Cerebellar nuclear complex (tissue), 1 donor: ENCODE measurements around the gene HCRT.
"Not testable (repeated sequence)": the region's sequence is repeated elsewhere in the genome, so short reads cannot be mapped to it uniquely, and the experiment has no call there.

Source experiments
- DNase-seq, 2 experiments: peaks; one replicate each; lab custom pipeline; 2025; lab: John Stamatoyannopoulos, UW

HCRT gene, protein sequence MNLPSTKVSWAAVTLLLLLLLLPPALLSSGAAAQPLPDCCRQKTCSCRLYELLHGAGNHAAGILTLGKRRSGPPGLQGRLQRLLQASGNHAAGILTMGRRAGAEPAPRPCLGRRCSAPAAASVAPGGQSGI

DNA sequence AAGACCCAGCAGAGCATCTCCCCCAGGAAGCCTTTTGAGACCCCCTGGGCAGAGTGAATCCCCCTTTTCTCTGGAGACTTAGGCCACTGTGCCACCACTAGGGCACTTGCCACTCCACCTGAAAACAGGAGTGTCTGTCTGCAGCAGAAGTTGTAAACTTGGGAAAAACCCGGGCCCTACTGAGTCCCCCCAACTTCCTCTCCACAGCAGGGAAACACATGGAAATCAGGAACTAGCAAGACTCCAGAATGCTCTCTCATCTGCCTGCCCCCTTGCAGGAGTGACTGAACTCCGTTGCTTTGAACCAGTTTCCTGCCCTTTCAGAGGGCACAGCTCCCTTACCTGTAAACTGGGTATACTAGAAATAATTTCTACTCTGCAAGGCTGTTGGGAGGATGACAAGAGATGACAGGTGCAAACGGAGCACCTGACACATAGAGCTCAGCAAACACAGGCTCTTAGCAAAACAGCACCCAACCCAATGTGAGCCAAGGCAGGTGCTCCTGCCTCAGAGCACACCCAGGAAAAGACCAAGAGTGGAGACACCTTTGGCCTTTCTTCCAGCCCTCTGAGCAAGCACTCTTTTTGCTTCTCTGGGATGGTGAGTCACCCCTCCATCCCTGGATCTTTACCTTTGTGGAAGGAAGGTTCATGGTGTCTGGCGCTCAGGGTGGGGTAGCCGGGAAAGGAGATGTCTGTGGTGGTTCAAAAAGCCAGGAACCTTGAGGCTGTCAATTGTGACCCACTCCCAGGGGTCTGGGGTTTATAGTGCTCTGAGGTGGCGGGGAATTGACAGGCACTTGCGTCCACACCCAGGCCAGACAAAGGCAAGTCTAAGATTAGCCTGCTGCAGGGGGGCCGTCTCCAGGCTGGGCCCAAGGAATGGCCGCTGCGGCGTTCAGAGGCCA, at the start of gene HCRT:
HCRT (minus strand) TSS at position 740 of the 908 bp plus-strand sequence; CDS start at position 653, 87 bp downstream.
- DNase-seq, result no peak

DNA sequence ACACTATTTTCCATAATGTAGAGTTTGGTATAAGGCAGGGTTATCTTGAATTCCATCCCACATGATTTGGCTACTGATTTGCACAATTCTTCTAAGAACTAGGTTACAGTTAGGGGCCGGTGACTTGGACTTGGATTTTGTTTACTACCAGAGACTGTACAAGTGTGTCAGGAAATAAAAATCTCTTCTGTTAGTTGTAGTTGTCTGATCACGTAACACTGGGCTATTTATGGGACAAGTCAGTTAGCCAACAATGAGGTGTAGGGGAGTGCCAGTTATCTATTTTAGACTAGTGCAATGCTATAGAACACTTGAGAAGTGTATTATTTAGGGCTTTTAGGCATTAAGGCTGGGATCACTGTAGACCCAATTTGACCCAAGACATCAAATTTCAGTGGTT, 48.7 kb upstream of the HCRT start:
- no peak for DNase-seq

DNA sequence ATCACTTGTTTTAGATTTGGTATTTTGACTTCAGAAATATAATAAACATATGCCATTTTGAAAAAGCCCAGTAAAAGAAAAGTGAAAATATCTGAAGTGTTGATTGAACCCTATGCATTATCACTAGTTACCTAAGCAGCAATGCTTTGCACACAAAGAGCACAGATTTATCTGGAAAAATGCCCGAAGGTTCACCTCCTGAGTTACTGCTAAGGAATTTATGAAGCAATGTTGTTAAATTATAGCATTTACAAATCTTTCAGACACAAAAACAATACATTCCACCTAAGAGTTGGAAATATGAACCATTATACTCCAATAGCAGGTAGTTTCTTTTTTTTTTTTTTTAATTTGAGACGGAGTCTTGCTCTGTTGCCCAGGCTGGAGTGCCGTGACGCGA, 47.9 kb upstream of the HCRT start:
- no peak for DNase-seq

DNA sequence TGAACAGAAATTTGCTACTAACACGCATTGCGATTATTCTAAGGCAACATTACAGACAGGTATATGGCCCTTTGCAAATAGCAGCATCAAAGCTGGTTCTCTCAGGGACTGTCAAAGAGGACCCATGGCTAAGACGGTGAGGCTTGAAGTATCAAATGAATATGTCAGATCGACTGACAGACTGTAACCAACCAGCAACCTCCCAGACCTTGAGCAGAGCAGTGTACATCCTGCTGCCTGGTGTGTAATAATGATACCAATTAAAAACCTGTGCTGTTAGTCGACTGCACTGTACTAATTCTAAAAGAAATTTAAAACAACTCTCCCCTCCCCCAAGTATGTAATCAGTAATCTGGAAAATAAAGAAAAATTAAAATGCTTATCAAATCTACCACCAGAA, 45.0 kb upstream of the HCRT start:
- no peak for DNase-seq

DNA sequence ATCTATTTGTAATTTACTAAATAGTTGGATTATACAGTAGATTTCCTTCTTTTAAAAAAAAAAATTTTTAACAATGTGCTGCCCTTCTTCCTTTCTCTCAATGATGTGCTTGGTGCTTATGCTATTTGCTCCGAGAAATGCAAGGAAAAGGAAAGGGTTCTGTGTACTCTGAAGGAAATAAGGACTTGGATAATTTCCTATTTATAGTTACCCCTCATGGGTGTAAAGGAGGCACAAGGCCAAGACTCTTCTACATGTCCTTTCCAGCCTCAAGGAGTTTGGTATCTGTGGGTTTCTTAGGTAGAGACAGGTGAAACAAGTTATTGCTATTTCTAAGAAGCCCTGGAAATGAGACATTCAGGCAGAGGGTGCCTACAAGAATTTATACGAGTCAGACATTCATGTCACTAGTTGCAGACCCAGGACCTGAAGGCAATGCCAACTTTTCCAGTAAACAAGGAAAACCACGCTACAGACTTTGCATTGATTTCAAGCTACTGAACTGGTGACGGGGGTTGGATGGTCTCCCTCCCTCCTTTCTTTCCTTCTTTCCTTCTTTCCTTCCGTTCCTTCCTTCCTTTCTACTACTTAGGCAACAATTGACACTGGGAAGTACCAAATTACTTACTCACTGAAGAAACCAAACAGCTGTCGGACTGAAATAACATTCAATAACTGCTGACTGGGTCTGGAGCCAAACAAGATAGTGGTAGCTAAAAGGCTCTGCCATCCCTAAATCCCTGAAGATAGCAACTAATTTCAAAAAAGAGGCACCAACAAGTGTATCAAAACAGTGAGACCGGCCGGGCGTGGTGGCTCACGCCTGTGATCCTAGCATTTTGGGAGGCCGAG, 42.8 kb upstream of the HCRT start:
- DNase-seq, result no peak

DNA sequence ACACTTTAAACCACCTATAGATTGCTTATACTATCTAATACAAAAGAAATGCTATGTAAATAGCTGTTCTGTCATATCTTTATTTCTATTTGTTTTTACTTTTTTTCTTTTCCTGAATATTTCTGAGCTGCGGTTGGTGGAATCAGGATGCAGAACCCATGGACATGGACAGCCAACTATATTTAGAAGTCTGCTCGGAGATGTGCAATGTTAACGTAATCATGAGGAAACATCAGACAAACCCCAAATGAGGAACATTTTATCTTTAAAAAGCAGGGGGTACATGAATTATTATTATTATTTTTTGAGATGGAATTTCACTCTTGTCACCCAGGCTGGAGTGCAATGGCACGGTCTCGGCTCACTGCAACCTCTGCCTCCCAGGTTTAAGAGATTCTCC, 40.4 kb upstream of the HCRT start:
- no peak for DNase-seq

DNA sequence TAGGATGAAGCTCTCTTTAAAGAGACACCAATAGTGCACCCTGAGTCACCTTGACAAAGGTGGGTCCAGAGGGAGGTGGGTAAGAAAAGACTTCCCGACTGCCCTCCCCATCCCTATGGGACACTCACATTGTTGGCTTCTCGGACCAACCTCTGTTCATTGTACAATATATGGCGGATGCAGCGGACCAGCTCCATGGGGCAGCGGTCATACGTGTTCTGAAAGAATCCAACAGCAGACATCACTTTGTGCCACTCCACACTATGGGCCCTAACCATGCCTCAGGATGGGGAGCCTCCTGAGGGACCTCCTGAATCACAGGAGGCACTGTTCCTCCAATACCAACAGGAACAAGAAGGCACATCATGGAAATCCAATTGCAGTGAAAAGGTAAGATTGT, 39.4 kb upstream of the HCRT start:
- DNase-seq, result no peak

DNA sequence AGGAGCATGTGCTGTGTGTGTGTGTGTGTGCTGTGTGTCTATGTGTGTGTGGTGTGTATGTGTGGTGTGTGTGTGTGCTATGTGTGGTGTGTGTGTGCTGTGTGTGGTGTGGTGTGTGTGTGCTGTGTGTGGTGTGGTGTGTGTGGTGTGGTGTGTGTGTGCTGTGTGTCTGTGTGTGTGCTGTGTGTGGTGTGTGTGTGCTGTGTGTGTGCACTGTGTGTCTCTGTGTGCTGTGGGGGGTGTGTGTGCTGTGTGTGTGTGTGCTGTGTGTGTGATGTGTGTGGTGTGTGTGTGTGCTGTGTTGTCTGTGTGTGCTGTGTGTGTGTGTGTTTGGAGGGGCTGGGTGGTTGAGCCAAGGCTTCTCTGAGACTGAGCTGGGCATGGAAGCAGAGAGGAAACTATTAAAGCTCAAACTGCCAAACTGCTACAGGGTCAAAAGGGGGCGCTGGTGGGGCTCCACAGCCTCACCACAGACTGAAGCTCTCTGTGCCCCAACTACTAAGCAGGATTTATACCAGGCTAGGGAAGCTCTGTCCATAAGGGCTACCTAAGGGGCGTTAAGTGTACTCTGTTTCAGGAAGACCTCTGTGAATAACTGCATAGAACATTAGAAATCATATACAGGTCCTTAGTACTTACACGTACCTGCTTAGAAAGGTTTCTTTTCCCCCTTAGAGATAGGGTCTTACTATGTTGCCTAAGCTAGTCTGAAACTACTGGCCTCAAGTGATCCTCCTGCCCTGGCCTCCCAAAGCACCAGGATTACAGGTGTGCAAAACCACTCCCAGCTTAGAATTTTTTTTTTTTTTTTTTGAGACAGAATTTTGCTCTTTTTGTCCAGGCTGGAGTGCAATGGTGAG, 36.9 kb upstream of the HCRT start:
- no peak for DNase-seq

DNA sequence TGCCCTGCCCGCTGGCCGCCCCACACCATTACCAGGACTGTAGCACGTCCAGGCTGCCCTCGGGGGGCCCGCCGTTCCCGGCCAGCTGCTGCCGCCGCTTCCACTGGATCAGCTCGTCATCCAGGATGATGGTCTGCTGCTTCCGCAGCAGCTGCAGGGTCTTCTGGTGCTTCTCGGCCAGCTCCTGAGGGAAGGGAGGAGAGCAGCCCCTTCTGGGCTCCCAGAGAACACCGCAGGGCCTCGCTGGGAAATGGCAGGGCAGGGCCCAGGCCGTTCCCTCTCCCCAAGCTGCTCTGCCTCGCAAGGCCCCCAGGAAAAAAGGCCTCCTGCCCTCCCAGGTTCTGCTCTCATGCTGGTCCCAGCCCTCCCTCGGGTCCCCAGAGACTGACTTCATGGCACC, 34.0 kb upstream of the HCRT start:
- DNase-seq, result not testable (repeated sequence)

DNA sequence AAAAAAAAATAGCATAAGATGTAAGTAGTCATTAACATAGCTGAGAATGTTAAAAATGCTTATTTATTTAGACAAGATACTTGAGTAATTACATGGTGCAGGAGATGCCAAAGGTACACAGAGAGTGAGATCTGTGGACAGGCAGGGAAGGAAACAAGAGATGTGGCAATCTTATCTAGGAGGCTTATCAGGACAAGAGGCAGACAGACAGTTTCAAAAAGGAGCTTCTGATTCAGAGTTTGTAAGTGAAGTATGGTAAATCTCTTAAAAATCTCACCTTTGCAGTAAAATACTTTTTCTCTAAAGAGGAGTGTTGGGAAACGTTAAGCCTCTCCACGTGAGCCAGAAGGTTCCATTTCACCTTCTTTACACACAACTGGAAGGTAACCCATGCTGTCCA, 28.9 kb upstream of the HCRT start:
- DNase-seq, result no peak

DNA sequence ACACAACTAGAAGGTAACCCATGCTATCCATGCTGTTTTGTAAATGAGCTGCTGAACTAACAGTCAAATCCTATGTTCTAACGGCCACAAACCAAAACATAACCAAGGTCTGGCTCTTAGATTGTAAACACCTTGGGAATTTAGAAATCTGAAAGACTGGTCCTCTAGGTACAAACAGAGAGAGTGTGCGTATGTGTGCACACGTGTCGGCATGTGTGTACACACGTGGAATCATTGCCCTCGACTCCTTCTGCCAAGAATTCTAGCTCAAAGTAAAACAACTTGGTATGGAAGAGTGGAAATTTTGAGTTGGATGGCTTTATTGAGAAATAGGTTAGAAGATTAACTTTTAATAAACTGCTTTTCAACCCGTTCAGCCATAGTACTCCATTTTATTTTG, 27.1 kb upstream of the HCRT start:
- DNase-seq, result no peak

DNA sequence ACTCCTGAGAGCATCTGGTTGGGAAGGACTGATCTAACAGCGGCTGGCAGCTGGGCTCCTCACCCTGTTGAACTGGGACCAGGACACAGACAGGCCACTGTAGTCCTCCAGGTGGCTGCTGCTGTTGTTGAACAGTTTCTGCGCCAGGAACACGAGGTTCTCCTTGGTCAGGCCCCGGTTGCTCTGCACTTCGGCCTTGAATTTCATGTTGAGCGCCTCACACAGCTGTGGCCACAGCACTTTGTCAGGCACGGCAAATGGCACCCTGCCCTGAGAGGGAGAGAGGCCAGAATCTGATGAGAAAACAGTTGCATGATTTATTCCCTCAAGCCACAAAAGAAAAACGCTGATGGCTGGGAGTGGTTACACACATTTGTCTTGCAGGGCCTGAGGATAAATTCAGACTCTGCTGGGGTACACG, 26.7 kb upstream of the HCRT start:
- DNase-seq, result not testable (repeated sequence)

DNA sequence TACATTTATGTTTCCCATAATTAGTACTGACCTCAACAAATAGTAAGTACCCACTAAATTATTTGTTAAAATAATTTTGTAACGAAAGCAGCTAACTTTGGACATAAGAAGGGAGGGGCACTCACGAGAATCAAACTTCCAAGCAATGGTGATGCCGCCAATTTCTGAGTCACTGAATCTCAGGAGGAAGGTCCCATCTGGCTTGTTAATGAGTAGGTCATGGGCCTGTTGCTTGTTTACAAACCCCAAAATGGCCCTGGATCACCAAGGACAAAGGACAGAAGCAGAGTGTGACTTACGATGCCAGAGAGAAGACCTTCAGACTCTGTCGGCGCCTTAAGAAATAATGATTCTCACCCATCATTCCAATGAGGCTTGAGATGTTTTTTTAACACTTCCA, 24.8 kb upstream of the HCRT start:
- DNase-seq, result no peak

DNA sequence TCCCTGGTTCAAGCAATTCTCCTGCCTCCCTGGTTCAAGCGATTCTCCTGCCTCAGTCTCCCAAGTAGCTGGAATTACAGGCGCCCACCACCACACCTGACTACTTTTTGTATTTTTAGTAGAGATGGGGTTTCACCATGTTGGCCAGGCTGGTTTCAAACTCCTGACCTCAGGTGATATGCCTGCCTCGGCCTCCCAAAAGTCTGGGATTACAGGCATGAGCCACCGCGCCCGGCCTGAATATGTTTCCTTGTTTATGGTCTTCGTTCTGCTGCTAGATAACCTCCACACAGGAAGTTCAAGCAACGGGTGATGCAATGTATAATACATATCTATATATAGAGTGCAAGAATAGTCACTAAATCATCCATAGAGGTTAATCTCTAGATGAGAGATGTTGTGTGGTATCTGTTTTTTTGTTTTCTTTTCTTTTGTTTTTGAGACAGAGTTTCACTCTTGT, 20.9 kb upstream of the HCRT start:
- DNase-seq, result not testable (repeated sequence)

DNA sequence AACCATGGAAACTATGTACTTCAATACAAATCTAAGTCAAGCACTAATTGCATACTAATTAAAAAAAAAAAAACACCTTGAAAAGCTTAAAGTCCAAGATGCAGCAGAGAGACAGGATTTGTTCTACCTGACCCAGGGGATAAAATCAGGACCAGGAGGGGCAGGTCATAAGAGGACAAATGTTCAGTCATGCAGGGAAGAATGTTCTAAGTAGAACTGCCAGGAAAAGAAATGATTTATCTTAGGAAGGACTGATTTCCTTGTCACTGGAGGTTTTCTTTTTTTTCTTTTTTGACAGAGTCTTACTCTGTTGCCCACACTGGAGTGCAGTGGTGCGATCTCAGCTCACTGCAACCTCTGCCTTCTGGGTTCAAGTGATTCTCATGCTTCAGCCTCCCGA, 18.1 kb upstream of the HCRT start:
- no peak for DNase-seq

DNA sequence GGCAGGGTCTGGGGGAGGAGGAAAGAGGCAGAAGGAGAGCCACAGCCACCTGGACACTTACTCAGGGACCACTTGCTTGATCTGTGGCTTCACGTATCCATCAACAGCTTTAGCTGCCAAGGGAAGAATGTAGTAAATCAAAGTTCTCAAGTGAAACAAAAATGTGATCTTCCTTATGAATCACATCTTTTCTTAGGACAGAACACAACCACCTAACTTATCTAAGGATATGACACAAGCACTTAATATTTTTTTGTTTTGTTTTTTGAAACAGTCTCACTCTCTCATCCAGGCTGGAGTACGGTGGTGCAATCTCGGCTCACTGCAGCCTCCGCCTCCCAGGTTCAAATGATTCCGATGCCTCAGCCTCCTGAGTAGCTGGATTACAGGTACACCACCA, 17.4 kb upstream of the HCRT start:
- DNase-seq, result no peak

DNA sequence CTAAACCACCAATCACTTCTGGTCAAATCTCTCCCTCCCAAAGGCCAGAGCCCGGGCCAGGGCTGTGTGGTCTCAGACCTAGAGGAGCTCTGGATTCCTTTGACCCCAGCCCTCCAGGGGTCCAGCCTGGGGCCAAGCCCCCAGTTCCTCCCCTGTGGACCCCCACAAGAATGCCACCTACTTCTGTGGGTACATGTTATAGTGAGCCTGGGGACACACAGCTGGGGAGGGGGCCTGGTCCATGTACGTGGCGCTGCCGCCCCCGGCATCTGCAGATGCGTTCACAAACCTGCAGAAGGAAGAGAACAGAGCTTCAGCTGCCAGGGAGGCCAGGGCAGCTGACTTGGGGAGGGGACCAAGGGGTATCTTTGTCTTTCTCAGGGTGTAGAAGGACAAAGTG, 16.9 kb upstream of the HCRT start:
- DNase-seq, result no peak

DNA sequence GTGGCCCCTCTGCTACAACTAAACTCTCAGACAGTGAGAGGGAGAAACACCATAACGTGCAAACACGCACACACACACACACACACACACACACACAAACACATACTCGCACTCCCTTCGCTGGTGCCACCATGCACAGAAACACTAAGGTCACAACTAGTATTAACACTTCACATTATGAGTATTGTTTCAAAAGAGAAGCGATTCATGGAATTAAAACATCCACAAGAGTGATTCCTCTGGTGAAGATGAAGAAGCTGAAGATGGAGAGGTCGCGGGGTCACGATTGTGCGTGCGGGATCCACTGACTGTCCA, 16.2 kb upstream of the HCRT start:
- DNase-seq, result no peak

DNA sequence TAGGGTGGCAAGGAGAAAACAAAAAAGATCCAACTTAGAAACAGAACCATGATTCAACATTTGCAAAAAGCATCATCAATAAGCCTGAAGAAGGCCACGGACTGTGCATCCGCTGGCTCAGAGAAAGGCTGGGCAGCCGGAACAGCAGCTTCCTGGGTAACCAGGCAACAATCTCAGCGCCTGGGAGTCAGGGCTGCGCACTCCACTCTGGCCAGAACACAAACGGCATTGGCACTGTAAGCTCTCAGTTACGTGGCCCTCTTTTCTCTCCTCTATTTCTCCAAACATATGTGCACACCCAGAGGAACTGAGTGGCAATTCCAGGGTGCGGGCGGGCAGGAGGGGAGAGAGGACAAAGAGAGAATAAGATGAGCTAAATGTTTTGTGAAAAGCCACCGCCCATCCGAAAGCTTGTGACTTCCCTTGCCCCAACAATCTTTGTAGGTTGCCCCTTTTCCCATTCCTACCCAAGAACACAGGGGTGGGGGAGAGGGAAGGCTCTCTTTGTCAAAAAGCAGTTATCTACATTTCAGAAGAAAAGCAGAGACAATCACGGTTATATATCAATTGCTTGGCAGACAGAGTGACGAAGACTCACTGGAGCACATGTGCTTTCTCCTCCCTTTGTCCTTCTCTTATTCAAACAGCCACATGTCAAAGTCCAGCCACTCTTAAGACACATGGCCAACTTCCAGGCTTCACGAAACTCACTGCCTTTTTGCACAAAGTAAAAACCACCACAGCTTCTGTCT, 15.6 kb upstream of the HCRT start:
- no peak for DNase-seq

DNA sequence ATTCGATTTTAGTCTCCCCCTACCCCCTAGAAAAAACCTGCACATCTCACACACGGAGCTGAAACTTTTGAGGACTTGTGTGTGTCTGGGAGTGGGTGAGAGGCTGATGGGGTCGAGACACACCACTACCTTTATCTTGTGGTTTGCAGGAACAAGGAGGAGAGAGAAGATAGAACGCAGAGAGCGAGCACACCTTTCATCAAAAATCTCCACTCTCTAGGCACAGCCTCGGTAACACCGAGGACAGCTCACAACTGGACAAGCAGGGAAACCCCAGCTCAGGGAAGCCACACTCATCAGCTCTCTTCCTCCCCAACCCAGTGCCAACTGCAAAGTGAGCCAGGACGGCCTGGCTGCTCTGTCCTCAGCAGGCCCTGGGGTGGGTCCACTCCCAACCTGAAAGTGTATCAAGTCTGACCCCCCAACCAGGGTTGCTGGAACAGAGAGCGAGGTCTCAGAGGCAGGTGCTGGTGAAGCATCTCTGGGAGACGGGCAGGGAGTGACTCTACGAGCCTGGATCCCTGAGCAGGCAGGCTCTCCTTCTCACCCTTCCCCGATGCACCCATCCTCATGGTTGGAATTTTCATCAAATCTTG, 14.3 kb upstream of the HCRT start:
- DNase-seq, result no peak

DNA sequence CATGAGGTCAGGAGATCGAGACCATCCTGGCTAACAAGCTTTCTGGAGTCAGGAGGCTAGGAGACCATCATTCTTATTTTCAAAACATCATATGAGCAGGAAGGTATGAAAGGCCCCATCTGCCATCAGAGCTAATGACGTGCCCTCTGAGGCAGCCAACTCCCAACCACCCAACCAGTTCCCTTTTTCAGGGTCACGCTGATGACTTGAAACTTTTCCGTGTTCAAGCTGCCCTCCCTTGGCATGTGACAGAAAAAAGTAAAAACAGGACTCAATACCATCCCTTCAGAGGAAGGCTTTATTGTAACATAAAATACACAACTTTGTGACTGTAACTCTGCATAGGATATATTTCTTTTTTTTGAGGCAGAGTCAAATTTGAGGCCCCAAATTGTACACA, 13.6 kb upstream of the HCRT start:
- no peak for DNase-seq
